IMR-90 (cell line): ENCODE results near the gene NUDCD3. TPM values are rescaled to one million over a fixed set of nuclear protein-coding genes. Genes with fewer than 3 reads are reported as not detected.

ENCODE experiments used
- ATAC-seq: fragments of 200-7000 bp; cut with Tn5 transposase; 2 replicates; pipeline ENCODE4 v1.9.1; 2020; ENCODE audit warnings: low read depth, mild to moderate bottlenecking, moderate library complexity
- BruUV-seq: library from RNA; stranded (reverse); fragments of 400-500 nt; replicated peaks from 2 replicates; lab custom pipeline; 2021; lab: Mats Ljungman, UMichigan
- CTCF ChIA-PET: fragments of 300-600 bp; formaldehyde crosslinking; extraction: SDS; loops from one replicate; lab custom pipeline; 2021; ENCODE audit warnings: antibody characterized with exemption; lab: Yijun Ruan, JAX
- POLR2A ChIA-PET: fragments of 300-600 bp; sonication (Branson Sonifier 250); formaldehyde crosslinking; loops from one replicate; lab custom pipeline; 2022; ENCODE audit warnings: antibody characterized with exemption; ENCODE audit not compliant: unreplicated experiment; lab: Charles Lee
- DNase-seq: peaks from one replicate; pipeline ENCODE4 v3.0.0; 2013
- H2AFZ ChIP-seq: replicated peaks from 2 replicates; pipeline ENCODE3; 2013; ENCODE audit warnings: low read length, mild to moderate bottlenecking; ENCODE audit not compliant: poor library complexity
- H2AK5ac ChIP-seq: 2 replicates; pipeline ENCODE4 v1.6.1; 2013; ENCODE audit warnings: low read depth, low read length, inconsistent platforms
- H2AK9ac ChIP-seq: replicated peaks from 2 replicates; pipeline ENCODE3; 2013; ENCODE audit warnings: mild to moderate bottlenecking, low read depth, low read length, moderate library complexity; ENCODE audit not compliant: poor library complexity
- H2BK120ac ChIP-seq: 2 replicates; pipeline ENCODE4 v1.6.1; 2013; ENCODE audit warnings: low read depth, low read length, inconsistent platforms
- H2BK15ac ChIP-seq: 3 replicates; pipeline ENCODE4 v1.6.1; 2013; ENCODE audit warnings: low read depth, low read length, inconsistent platforms
- H2BK20ac ChIP-seq: 2 replicates; pipeline ENCODE4 v1.6.1; 2013; ENCODE audit warnings: low read depth, mild to moderate bottlenecking, inconsistent platforms, low read length, moderate library complexity
- H2BK5ac ChIP-seq: 2 replicates; pipeline ENCODE4 v1.6.1; 2013; ENCODE audit warnings: mild to moderate bottlenecking, low read depth, low read length, inconsistent platforms; ENCODE audit not compliant: poor library complexity, severe bottlenecking
- H3K14ac ChIP-seq: replicated peaks from 2 replicates; pipeline ENCODE4 v1.6.1; 2013; ENCODE audit warnings: low read depth, low read length, inconsistent platforms
- H3K18ac ChIP-seq: 2 replicates; pipeline ENCODE4 v1.6.1; 2013; ENCODE audit warnings: low read depth, low read length, control low read depth
- H3K23ac ChIP-seq: 2 replicates; pipeline ENCODE4 v1.6.1; 2013; ENCODE audit warnings: low read depth, low read length, inconsistent platforms
- H3K27ac ChIP-seq: 2 replicates; pipeline ENCODE4 v1.5.1; 2013; ENCODE audit warnings: mild to moderate bottlenecking, control low read depth, low read length; ENCODE audit not compliant: insufficient read depth
- H3K27me3 ChIP-seq: 2 replicates; pipeline ENCODE4 v1.6.1; 2013; ENCODE audit warnings: low read length; ENCODE audit not compliant: control insufficient read depth, insufficient read depth
- H3K36me3 ChIP-seq: 2 replicates; pipeline ENCODE4 v1.6.1; 2013; ENCODE audit warnings: low read length, mixed read lengths; ENCODE audit not compliant: control insufficient read depth, insufficient read depth
- H3K4ac ChIP-seq: 2 replicates; pipeline ENCODE4 v1.6.1; 2013; ENCODE audit warnings: low read depth, low read length, inconsistent platforms
- H3K4me1 ChIP-seq: 2 replicates; pipeline ENCODE4 v1.6.1; 2013; ENCODE audit warnings: low read length, mixed read lengths; ENCODE audit not compliant: control insufficient read depth, insufficient read depth
- H3K4me2 ChIP-seq: 2 replicates; pipeline ENCODE4 v1.6.1; 2013; ENCODE audit warnings: low read depth, mild to moderate bottlenecking, control low read depth, low read length, moderate library complexity
- H3K4me3 ChIP-seq: 2 replicates; pipeline ENCODE4 v1.5.1; 2013; ENCODE audit warnings: low read depth, mild to moderate bottlenecking, control low read depth, low read length, moderate library complexity; ENCODE audit not compliant: insufficient read depth
- H3K56ac ChIP-seq: 2 replicates; pipeline ENCODE4 v1.6.1; 2013; ENCODE audit warnings: low read length, inconsistent platforms; ENCODE audit not compliant: insufficient read depth; ENCODE audit errors: extremely low read depth
- H3K79me1 ChIP-seq, 2 experiments: 2 replicates each; pipeline ENCODE4 v1.6.1; 2013; ENCODE audit warnings: low read length in 2 of 2, inconsistent platforms in 1 of 2, low read depth in 1 of 2
- H3K9ac ChIP-seq: 2 replicates; pipeline ENCODE4 v1.6.1; 2013; ENCODE audit warnings: low read depth, low read length, control low read depth
- H3K9me1 ChIP-seq: 2 replicates; pipeline ENCODE4 v1.6.1; 2013; ENCODE audit warnings: low read length, inconsistent platforms; ENCODE audit not compliant: insufficient read depth
- H3K9me3 ChIP-seq: 2 replicates; pipeline ENCODE4 v1.6.1; 2013; ENCODE audit warnings: low read length; ENCODE audit not compliant: control insufficient read depth, insufficient read depth
- H4K20me1 ChIP-seq: 2 replicates; pipeline ENCODE4 v1.6.1; 2013; ENCODE audit warnings: low read length, inconsistent platforms; ENCODE audit not compliant: insufficient read depth
- H4K5ac ChIP-seq: 2 replicates; pipeline ENCODE4 v1.6.1; 2013; ENCODE audit warnings: mild to moderate bottlenecking, low read depth, low read length, control low read depth
- H4K8ac ChIP-seq, 2 experiments: 2 replicates each; pipeline ENCODE4 v1.6.1; 2013; ENCODE audit warnings: low read depth in 2 of 2, low read length in 2 of 2, control low read depth in 1 of 2, inconsistent platforms in 1 of 2
- H4K91ac ChIP-seq: 2 replicates; pipeline ENCODE4 v1.6.1; 2013; ENCODE audit warnings: low read depth, low read length, inconsistent platforms; ENCODE audit not compliant: insufficient read depth
- BHLHE40 ChIP-seq: fragments of 150-350 bp; IDR thresholded peaks from 2 replicates; pipeline ENCODE4 v1.6.1; 2016; ENCODE audit warnings: mild to moderate bottlenecking, low read depth, low read length
- CEBPB ChIP-seq: IDR thresholded peaks from 2 replicates; pipeline ENCODE4 v1.6.1; 2012; ENCODE audit warnings: low read depth, low read length, improper control_type of control experiment
- CTCF ChIP-seq: conservative IDR thresholded peaks from 2 replicates; pipeline ENCODE4 v1.5.1; 2012; ENCODE audit warnings: mild to moderate bottlenecking, low read depth, low read length, improper control_type of control experiment
- FOS ChIP-seq: fragments of 150-350 bp; IDR thresholded peaks from 2 replicates; pipeline ENCODE4 v1.6.1; 2016; ENCODE audit warnings: low read depth, low read length
- MAFK ChIP-seq: IDR thresholded peaks from 2 replicates; pipeline ENCODE4 v1.6.1; 2012; ENCODE audit warnings: low read depth, low read length, improper control_type of control experiment
- MAZ ChIP-seq: IDR thresholded peaks from 2 replicates; pipeline ENCODE4 v1.6.1; 2012; ENCODE audit warnings: low read depth, mild to moderate bottlenecking, low read length, improper control_type of control experiment, moderate library complexity, borderline replicate concordance
- MXI1 ChIP-seq: IDR thresholded peaks from 2 replicates; pipeline ENCODE4 v1.6.1; 2012; ENCODE audit warnings: low read depth, mild to moderate bottlenecking, low read length, moderate library complexity, borderline replicate concordance
- POLR2A ChIP-seq: IDR thresholded peaks from 2 replicates; pipeline ENCODE4 v1.6.1; 2012; ENCODE audit warnings: mild to moderate bottlenecking, low read depth, low read length
- RAD21 ChIP-seq: IDR thresholded peaks from 2 replicates; pipeline ENCODE4 v1.6.1; 2012; ENCODE audit warnings: low read length, improper control_type of control experiment
- RCOR1 ChIP-seq: IDR thresholded peaks from 2 replicates; pipeline ENCODE4 v1.6.1; 2012; ENCODE audit warnings: mild to moderate bottlenecking, low read length, improper control_type of control experiment; ENCODE audit not compliant: insufficient replicate concordance
- SMC3 ChIP-seq: fragments of 150-350 bp; IDR thresholded peaks from 2 replicates; pipeline ENCODE4 v1.6.1; 2016; ENCODE audit warnings: low read depth, mild to moderate bottlenecking, antibody characterized with exemption, low read length, moderate library complexity
- WGBS, 2 experiments: methylation state at CpG; one replicate each; pipeline versions ENCODE4 v1.1.5 to v1.1.7; 2013; ENCODE audit warnings: missing lambda C conversion rate in 2 of 2; ENCODE audit not compliant: insufficient read length in 1 of 2; ENCODE audit errors: extremely low coverage in 2 of 2; 5-methylcytosine and 5-hydroxymethylcytosine counted together
- dilution Hi-C: fragments of 300-500 bp; cut with HindIII; formaldehyde crosslinking; loops from one replicate; pipeline ENCODE4 v1.14.3; 2018; ENCODE audit warnings: low sequenced_read_pairs; ENCODE audit not compliant: unreplicated experiment
- in situ Hi-C: fragments of 300-500 bp; cut with MboI; formaldehyde crosslinking; loops from 3 replicates; pipeline ENCODE4 v1.14.3; 2019; ENCODE audit warnings: low sequenced_read_pairs, inconsistent platforms, mixed read lengths
- intact Hi-C: fragments of 100-400 bp; cut with micrococcal nuclease; formaldehyde crosslinking; loops from 2 replicates; pipeline ENCODE4 v1.10.0; 2022
- polyA plus RNA-seq, 3 experiments: library from polyadenylated mRNA; depleted of rRNA; stranded (reverse); fragments of >200 nt; gene quantifications; 2 replicates each; pipeline ENCODE4 v1.2.3, GENCODE V29; 2012; ENCODE audit warnings: low replicate concordance in 1 of 3
- total RNA-seq: library from RNA; depleted of rRNA; stranded (reverse); fragments of >200 nt; gene quantifications from 2 replicates; pipeline ENCODE4 v1.2.3, GENCODE V29; 2012
- TF ChIP-seq, protein P1 (sequence below): fragments of 150-350 bp; IDR thresholded peaks from 2 replicates; pipeline ENCODE4 v1.6.1; 2016; ENCODE audit warnings: low read depth, mild to moderate bottlenecking, low read length, moderate library complexity, borderline replicate concordance
- TF ChIP-seq, protein P2 (sequence below): fragments of 150-350 bp; IDR thresholded peaks from 2 replicates; pipeline ENCODE4 v1.6.1; 2017; ENCODE audit warnings: mild to moderate bottlenecking, antibody characterized with exemption, low read length, low read depth

The NUDCD3 gene
- total and polyA plus RNA-seq, 2 of the 4 experiments (the other 2 are of a cell fraction) = 49.5 to 76.0 TPM

GRCh38 chr7:44391171-44391570, 99.3 kb downstream of the NUDCD3 start:
- ATAC-seq = no peak
- H3K27me3 ChIP-seq = no peaks in the 10 kb centered on the region
- peaks cover 3% of the 10 kb centered on the region; the same call in 1 of the 2 replicates for H3K4me1 ChIP-seq
- peaks cover 23 to 76% of the 10 kb centered on the region in 2 experiments for H3K79me1 ChIP-seq
- H2AFZ ChIP-seq = no peak overlapping the region
- H2BK15ac ChIP-seq = no peak overlapping the region
- H2BK120ac ChIP-seq = no peak overlapping the region
- H3K9me1 ChIP-seq = peaks cover 41% of the 10 kb centered on the region
- H4K8ac ChIP-seq = no peak overlapping the region
- H3K36me3 ChIP-seq = peaks cover 52% of the 10 kb centered on the region
- no peak overlapping the region for H2BK5ac ChIP-seq
- DNase-seq = no peak
- no peaks in the 10 kb centered on the region for H3K9me3 ChIP-seq
- ChIA-PET CTCF (no interaction called here), POLR2A (no interaction called here)
- BruUV-seq = no TSS peak
- H3K56ac ChIP-seq = no peak overlapping the region
- H2AK9ac ChIP-seq = no peak overlapping the region
- H3K14ac ChIP-seq = no peak overlapping the region
- no peak overlapping the region for H3K9ac ChIP-seq
- no peak overlapping the region for H3K18ac ChIP-seq
- H4K91ac ChIP-seq = no peak overlapping the region
- WGBS, 2 experiments = 88% methylated on average over 4 of the region's 10 CpGs; no CpG with 5 or more reads in 1 of the 2 experiments
- no peak overlapping the region for H2BK20ac ChIP-seq
- no peak overlapping the region for H4K5ac ChIP-seq
- in situ Hi-C loops (no loop called here), intact Hi-C loops (no loop called here), dilution Hi-C loops (no loop called here)
- TF ChIP-seq POLR2A (no peak), SMC3 (no peak), BHLHE40 (no peak), RCOR1 (no peak), FOS (no peak), MAZ (no peak), CTCF (no peak), MAFK (no peak), CEBPB (no peak), MXI1 (no peak), RAD21 (no peak)
- TF ChIP-seq, protein P1, sequence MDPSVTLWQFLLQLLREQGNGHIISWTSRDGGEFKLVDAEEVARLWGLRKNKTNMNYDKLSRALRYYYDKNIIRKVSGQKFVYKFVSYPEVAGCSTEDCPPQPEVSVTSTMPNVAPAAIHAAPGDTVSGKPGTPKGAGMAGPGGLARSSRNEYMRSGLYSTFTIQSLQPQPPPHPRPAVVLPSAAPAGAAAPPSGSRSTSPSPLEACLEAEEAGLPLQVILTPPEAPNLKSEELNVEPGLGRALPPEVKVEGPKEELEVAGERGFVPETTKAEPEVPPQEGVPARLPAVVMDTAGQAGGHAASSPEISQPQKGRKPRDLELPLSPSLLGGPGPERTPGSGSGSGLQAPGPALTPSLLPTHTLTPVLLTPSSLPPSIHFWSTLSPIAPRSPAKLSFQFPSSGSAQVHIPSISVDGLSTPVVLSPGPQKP = no peak
- TF ChIP-seq, protein P2, sequence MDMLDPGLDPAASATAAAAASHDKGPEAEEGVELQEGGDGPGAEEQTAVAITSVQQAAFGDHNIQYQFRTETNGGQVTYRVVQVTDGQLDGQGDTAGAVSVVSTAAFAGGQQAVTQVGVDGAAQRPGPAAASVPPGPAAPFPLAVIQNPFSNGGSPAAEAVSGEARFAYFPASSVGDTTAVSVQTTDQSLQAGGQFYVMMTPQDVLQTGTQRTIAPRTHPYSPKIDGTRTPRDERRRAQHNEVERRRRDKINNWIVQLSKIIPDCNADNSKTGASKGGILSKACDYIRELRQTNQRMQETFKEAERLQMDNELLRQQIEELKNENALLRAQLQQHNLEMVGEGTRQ = no peak
- no peak overlapping the region for H3K23ac ChIP-seq
- no peak overlapping the region for H2AK5ac ChIP-seq
- H4K20me1 ChIP-seq = 0 out of 2 replicates have a peak, but pooled peaks cover 4% of the 10 kb centered on the region
- H3K4ac ChIP-seq = no peak overlapping the region
- no peak overlapping the region for H3K4me3 ChIP-seq
- H3K4me2 ChIP-seq = no peak overlapping the region
- H3K27ac ChIP-seq = no peak overlapping the region
